NCI-H1436 treated with DMSO at 0.1 percent for 48 hours (cell line): Measurements from ENCODE around the gene SH3RF3.

Source experiments
- DNase-seq: peaks from one replicate; lab custom pipeline; 2025; lab: John Stamatoyannopoulos, UW

The SH3RF3 gene

GRCh38 chr2:109353806-109354745 lies 225.1 kb downstream of the SH3RF3 start:
- DNase-seq = no peak

GRCh38 chr2:109355192-109355843 lies 226.3 kb downstream of the SH3RF3 start:
- DNase-seq = no peak

DNA sequence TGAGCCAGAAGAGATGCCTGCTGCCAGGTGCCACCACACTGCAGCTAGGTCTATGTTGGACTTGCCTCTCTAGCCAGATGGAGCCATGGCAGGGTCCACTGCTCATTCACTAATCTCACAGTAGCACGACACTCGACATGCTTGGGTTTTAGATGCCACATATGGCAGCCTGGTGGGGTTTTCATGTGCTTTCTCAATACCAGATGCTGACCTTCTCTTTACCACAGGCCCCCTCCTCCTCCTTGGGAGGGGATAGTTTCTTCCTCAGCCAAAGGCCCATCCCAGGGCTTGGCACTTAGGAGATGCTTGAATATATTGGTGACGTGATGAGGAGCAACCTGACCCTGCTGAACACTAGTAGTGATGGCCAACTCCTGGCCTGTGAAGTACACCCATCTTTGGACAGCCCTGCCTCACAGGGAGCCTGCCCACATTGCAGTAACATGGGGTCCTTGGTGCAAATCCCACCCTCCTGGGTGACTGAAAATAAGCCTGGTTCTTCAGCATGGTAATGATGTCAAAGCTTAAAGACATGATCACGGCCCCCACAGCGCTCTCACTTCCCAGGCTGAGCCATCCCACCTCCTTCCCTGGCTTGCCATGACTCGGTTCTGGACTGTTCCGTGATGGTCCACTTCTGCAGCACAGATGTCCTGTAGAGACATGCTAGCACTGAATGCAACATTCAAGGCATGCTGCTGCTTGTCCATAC lies 227.5 kb downstream of the SH3RF3 start:
- DNase-seq = no peak

- DNase-seq = no peak
Measured at GRCh38 chr2:109364217-109364616, 235.2 kb downstream of the SH3RF3 start.

- DNase-seq = no peak
Measured at GRCh38 chr2:109365131-109365530, 236.1 kb downstream of the SH3RF3 start.

DNA sequence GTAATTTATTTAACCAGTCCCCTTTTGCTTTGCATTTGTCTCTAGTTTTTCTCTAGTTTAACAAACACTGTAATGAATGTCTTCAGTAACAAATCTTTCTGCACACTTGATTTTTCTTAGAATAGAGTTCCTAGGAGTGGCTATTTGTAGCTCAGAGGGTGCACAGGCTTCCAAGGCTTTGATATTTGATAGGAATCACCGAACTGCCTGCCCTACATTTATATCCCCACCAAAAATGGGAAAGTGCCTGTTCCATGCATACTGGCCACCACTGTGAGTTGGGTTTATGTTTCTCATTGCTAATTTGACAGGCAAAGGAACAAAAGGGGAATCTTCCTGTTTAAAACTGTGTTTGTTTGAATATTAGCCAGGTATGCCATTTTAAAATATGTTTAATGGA lies 238.7 kb downstream of the SH3RF3 start:
- no peak for DNase-seq

DNA sequence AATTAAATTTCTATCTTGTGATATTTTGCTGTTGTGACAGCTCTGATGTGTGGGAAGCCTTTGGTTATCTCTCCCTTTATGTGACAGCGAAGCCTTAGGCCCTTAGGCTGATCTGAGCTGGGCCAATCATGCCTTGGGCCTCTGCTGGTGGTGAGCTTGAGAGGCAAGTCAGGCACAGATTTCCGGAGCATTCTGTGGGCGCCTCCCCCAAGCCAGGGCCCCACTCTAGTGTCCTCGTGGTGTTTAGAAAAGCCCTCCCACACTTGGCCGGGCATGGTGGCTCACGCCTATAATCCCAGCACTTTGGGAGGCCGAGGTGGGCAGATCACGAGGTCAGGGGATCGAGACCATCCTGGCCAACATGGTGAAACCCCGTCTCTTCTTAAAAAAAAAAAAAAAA lies 239.8 kb downstream of the SH3RF3 start:
- DNase-seq = no peak

GRCh38 chr2:109369671-109370191 lies 240.7 kb downstream of the SH3RF3 start:
- DNase-seq = no peak

DNA sequence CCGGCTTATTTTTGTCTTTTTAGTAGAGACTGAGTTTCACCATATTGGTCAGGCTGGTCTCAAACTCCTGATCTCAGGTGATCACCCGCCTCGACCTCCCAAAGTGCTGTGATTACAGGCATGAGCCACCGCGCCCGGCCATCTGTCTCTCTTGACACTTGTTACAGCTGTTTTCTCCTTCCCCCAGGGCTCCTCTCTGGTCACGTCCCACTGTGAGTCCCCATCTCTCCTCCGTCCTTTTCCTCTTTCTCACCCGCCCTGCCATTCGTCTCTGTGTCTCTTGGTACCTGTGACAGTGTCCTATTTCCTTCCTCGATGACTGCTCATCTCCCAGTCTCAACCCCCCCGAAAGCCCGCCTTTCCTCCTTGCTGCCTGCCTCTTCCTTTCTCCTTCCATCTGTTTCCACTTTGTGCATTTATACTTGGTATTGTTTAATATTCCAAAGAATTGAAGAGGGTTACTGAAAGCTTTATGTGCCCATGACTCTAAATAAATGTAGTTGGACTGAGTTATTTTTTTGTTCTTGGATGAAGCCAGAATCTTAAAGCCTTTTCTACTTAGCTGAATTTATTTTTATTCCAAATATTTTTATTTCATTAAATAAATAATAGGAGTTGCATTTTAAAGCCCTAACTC lies 241.5 kb downstream of the SH3RF3 start:
- no peak for DNase-seq

DNA sequence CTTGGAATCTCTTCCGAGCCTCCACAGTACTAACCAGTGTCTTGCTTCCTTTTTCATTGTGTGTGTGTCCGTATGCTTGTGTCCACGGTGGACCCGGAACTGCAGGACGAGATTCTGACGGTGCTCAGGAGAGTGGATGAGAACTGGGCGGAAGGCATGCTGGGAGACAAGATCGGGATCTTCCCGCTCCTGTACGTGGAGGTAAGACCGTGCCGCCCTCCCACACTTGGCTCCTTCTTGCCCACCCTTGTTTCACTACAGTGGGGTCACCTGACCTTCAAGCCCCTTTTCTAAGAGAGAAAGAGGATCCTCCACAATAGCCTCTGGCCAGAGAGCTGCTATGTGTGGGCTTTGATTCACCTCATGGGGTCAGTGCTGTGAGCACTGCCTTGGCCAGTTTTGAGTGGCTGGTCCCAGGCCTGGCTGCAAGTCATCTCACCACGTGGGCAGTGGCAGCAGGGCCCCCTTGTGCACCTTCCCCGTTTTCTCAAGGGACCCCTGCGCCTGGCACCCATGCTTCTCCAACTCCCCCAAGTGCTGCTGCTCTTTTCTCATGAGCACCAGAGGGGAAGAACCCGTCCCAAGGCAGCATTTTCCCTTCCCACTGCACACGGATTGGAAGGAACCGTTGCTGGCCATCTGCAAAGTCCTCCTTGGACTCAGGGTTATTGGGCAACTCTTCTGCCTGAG lies 242.6 kb downstream of the SH3RF3 start:
- no peak for DNase-seq

- no peak for DNase-seq
Measured at GRCh38 chr2:109372171-109372568, 243.2 kb downstream of the SH3RF3 start.

- no peak for DNase-seq
Measured at GRCh38 chr2:109372614-109373013, 243.6 kb downstream of the SH3RF3 start.

GRCh38 chr2:109373791-109374547 lies 245.0 kb downstream of the SH3RF3 start:
- DNase-seq = no peak

DNA sequence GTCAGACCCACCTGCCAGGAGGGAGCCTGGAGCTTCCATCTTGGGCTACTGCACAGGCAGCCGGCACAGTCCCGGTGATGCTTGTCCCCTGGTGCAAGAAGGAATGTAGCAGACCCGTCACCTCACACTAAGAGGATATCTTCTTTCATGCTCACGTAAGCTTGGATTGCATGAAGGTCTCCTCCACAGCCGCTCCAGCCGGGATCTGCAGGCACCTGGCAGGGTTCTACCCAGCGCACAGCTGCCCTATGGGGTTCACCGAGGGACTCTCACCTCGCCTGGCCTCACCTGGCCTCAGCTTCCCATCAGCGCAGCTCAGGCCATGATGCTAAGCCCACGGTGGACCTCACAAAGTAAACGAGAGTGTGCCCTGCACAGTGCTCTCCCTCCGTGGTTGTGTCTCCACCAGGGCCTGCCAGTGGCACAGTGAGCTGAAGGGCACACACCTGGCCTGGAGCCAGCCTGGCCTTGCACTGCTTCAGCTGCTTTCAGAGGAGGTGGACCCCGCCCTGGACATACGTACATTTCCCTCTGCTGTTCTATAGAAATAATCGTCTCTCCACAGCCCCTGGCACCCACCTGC lies 245.6 kb downstream of the SH3RF3 start:
- DNase-seq = no peak

DNA sequence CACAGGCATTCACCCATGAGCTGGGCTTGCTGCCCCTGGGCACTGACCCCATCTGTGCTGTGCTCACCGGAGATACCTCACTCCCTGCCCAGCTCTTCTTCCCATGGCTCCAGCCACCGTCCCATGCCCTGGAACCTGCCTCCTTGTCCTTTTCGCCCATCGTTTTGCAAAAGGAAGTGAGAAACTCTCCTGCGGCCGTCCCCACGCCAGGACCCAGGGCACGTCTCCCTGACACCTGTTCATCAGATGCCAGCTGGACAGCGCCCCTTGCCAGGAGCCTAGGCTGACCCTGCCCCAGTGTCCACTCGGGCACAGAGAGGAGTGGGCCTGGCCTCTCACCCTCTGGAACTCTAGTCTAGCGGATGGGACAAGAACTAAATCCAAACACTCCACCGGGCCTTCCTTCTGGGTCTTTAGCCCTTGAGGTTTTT lies 246.1 kb downstream of the SH3RF3 start:
- no peak for DNase-seq

GRCh38 chr2:109375656-109376055 lies 246.7 kb downstream of the SH3RF3 start:
- no peak for DNase-seq

- DNase-seq = no peak
Measured at GRCh38 chr2:109376115-109376514, 247.1 kb downstream of the SH3RF3 start.

- no peak for DNase-seq
Measured at GRCh38 chr2:109376796-109377495, 247.9 kb downstream of the SH3RF3 start.

DNA sequence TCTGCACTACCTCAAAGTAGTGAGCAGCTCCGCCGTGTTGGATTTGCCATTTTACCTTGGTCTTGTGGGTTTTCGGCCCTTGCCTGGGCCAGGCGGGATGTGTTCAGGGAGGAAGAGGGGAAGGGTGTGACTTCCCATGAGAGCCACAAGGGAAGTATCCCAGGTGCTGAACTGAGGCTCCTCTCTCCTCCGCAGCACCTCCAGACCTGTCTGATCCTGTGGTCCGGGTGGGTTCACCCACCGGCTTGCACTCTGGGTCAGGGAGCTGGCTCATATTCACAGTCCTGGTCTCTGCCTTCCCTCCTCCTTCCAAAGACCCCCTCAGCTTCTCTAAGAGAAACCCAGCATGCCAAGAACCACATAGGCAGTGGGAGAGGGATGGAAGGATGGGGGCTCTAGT lies 249.0 kb downstream of the SH3RF3 start:
- DNase-seq = no peak

GRCh38 chr2:109378682-109379081 lies 249.7 kb downstream of the SH3RF3 start:
- DNase-seq = no peak
